Ecto neural progenitor cell (in vitro differentiated cells): ENCODE data around the gene TMED5.

ENCODE experiments used
- DNase-seq: peaks from one replicate; pipeline ENCODE4 v3.0.0-alpha.2; 2018; ENCODE audit warnings: low spot score

TMED5 gene

GRCh38 chr1:93123201-93123783 is 56.9 kb downstream of the TMED5 start:
- DNase-seq, result no peak

GRCh38 chr1:93120614-93121013 is 59.6 kb downstream of the TMED5 start:
- DNase-seq, result no peak

- DNase-seq, result no peak
Observed at GRCh38 chr1:93114391-93114790, 65.8 kb downstream of the TMED5 start.

- DNase-seq, result no peak
Observed at GRCh38 chr1:93113127-93113526, 67.1 kb downstream of the TMED5 start.

GRCh38 chr1:93111561-93111960 is 68.7 kb downstream of the TMED5 start:
- DNase-seq, result no peak

GRCh38 chr1:93111065-93111464 is 69.1 kb downstream of the TMED5 start:
- DNase-seq, result no peak

- no peak for DNase-seq
Observed at GRCh38 chr1:93109578-93109977, 70.6 kb downstream of the TMED5 start.

GRCh38 chr1:93108335-93108734 is 71.9 kb downstream of the TMED5 start:
- DNase-seq, result no peak

- no peak for DNase-seq
Observed at GRCh38 chr1:93107395-93107794, 72.8 kb downstream of the TMED5 start.

GRCh38 chr1:93106226-93106625 is 74.0 kb downstream of the TMED5 start:
- no peak for DNase-seq

GRCh38 chr1:93102142-93102541 is 78.1 kb downstream of the TMED5 start:
- no peak for DNase-seq
